ENCODE data around the gene NWD2.

DNA sequence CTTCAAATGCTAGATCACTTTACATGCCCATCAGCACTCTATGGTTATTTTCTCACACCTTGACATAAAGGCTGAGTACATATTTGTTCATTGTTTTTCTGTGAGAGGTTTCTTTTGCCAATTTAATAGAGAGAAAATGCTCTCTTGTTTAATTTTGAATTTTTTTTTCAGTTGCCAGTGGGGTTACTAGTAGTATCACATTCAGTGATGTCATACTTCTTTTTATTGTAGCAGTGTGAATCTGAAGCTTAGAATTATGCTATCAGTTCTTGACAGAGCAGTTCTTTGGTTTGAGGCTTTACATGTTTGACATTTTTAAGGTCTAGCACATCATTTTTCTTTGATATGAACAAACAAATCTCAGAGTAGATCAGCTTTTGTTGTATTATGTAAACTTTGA, 185.4 kb downstream of the NWD2 start:
- TF ChIP-seq, protein P1, sequence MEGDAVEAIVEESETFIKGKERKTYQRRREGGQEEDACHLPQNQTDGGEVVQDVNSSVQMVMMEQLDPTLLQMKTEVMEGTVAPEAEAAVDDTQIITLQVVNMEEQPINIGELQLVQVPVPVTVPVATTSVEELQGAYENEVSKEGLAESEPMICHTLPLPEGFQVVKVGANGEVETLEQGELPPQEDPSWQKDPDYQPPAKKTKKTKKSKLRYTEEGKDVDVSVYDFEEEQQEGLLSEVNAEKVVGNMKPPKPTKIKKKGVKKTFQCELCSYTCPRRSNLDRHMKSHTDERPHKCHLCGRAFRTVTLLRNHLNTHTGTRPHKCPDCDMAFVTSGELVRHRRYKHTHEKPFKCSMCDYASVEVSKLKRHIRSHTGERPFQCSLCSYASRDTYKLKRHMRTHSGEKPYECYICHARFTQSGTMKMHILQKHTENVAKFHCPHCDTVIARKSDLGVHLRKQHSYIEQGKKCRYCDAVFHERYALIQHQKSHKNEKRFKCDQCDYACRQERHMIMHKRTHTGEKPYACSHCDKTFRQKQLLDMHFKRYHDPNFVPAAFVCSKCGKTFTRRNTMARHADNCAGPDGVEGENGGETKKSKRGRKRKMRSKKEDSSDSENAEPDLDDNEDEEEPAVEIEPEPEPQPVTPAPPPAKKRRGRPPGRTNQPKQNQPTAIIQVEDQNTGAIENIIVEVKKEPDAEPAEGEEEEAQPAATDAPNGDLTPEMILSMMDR (IDR thresholded peaks at IDR 0.05): no peak
- TF ChIP-seq POLR2A (IDR thresholded peaks at IDR 0.05): no peak

Data from testis (tissue), 2 donors.